ENCODE results near the gene ZFPL1. TPM values are rescaled to one million over a fixed set of nuclear protein-coding genes. Genes with fewer than 3 reads are reported as not detected.

Gene ZFPL1
- 10 to 100 TPM; 49.8 to 60.2 (median 50.8) TPM for total RNA-seq
- total RNA-seq (2013): 25.9 TPM

DNA sequence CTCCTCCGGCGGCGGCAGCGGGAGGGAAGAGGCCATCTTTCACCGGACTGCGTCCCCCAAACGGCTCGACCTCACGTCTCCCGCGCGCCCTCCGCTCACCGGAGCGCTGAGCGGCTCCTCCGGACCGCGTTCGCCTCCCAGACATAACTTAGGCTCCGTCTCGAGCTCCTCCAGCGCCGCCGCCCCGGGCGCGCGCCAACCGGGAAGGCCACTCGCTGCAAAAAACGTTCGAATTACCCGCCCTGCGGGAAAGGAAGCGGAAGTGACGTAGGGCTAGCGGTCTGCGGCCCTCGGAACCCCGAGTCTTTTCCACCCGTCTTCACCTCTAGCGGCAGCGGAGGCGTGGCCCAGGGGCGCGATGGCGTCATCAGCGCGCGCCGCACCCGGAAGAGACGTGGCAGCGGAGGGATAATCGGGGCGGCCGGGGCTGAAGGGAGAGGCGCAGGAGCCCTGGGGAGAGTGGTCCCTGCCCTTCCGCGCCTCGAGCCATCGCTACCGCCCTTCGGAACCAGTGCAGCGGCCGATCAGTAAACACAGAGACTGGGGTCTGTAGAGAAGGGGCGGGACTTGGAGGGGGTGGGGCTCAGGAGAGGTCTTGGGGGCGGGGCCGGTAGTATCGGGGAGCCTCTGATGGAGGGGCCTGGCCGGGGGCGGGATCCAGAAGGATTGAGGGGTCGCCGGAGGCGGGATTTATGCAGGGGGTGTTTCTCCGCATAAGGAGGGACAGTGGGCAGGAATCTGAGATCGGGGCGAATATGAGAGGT is at the start of gene ZFPL1, which contains the start of gene CDCA5:
ZFPL1 (plus strand) TSS at position 389 of the 764 bp plus-strand sequence. CDS start 477 bp downstream, outside the sequence.
CDCA5 (minus strand) TSS at position 207 of the 764 bp plus-strand sequence; CDS start at position 145, 62 bp downstream.
- WGBS (ENCODE audit: insufficient coverage): under 1% methylated on average over 79 of the region's 79 CpGs
- H3K27me3 Mint-ChIP-seq (ENCODE audit: low read depth in 2 of 2): no peaks in the 10 kb centered on the region
- peaks cover 27 to 31% of the 10 kb centered on the region in 2 donors for H3K4me1 Mint-ChIP-seq
- Histone ChIP-seq H3K9me3 (ENCODE audit: control insufficient read depth, insufficient read depth, low read length) (no peaks in the 10 kb centered on the region), H3K4me1 (ENCODE audit: control insufficient read depth, insufficient read depth, low read length) (peaks cover 16% of the 10 kb centered on the region), H3K4me3 (ENCODE audit: low read length) (peak within 1 kb of the TSS; percentile 81), H3K36me3 (ENCODE audit: control insufficient read depth, insufficient read depth, low read length) (peaks cover 29% of the 10 kb centered on the region), H3K27ac (ENCODE audit: low read length) (peak within 1 kb of the TSS; percentile 96), H3K27me3 (ENCODE audit: control insufficient read depth, insufficient read depth, low read length) (no peaks in the 10 kb centered on the region)
- ATAC-seq (peak; percentile 90 to 93 (median 92)), DNase-seq (peak; percentile 98 to 99)
- peak within 1 kb of the TSS; percentile 98 to 100 for H3K27ac Mint-ChIP-seq
- peaks cover 6% of the 10 kb centered on the region for H3K36me3 Mint-ChIP-seq
- no peaks in the 10 kb centered on the region for H3K9me3 Mint-ChIP-seq
- peak within 1 kb of the TSS; percentile 94 for H3K4me3 Mint-ChIP-seq
- intact Hi-C loops (cut with micrococcal nuclease): loop anchor here (1.0 to 10.0 kb wide), 4 partner anchors 12 to 1261 kb away; partner anchors contain the start of genes B4GAT1, BRMS1, FAU and MRPL49
- TF ChIP-seq, protein P1, sequence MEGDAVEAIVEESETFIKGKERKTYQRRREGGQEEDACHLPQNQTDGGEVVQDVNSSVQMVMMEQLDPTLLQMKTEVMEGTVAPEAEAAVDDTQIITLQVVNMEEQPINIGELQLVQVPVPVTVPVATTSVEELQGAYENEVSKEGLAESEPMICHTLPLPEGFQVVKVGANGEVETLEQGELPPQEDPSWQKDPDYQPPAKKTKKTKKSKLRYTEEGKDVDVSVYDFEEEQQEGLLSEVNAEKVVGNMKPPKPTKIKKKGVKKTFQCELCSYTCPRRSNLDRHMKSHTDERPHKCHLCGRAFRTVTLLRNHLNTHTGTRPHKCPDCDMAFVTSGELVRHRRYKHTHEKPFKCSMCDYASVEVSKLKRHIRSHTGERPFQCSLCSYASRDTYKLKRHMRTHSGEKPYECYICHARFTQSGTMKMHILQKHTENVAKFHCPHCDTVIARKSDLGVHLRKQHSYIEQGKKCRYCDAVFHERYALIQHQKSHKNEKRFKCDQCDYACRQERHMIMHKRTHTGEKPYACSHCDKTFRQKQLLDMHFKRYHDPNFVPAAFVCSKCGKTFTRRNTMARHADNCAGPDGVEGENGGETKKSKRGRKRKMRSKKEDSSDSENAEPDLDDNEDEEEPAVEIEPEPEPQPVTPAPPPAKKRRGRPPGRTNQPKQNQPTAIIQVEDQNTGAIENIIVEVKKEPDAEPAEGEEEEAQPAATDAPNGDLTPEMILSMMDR (IDR thresholded peaks at IDR 0.05): no peak

DNA sequence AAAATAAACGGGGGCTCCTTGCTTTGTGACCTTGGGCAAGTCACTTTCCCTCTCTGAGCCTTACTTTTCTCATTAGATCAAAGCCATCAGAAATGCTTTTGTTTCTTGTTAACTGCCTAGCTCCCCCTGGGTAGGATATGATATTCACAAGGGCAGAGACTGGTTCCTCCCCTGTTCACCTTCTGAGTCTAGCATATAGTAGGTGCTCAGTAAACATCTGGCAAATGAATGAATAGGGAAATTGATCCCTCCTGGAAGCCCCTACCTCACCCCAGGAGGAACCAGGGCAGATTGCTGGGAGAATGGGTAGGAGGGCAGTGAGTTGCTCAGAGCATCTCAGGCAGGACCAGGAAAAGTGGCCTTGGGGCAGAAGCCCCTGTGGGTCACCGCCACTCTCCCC is 49.6 kb upstream of the ZFPL1 start:
- 100% methylated on average over 2 of the region's 2 CpGs for WGBS (ENCODE audit: insufficient coverage)
- Mint-ChIP-seq H3K27ac (no peak overlapping the region), H3K4me1 (no peaks in the 10 kb centered on the region), H3K27me3 (ENCODE audit: low read depth in 2 of 2) (no peaks in the 10 kb centered on the region), H3K36me3 (no peaks in the 10 kb centered on the region), H3K4me3 (no peak overlapping the region), H3K9me3 (no peaks in the 10 kb centered on the region)
- no peak for ATAC-seq
- Histone ChIP-seq H3K27ac (ENCODE audit: low read length) (no peak overlapping the region), H3K27me3 (ENCODE audit: control insufficient read depth, insufficient read depth, low read length) (no peaks in the 10 kb centered on the region), H3K36me3 (ENCODE audit: control insufficient read depth, insufficient read depth, low read length) (peaks cover 29% of the 10 kb centered on the region), H3K9me3 (ENCODE audit: control insufficient read depth, insufficient read depth, low read length) (no peaks in the 10 kb centered on the region), H3K4me3 (ENCODE audit: low read length) (no peak overlapping the region), H3K4me1 (ENCODE audit: control insufficient read depth, insufficient read depth, low read length) (no peaks in the 10 kb centered on the region)
- TF ChIP-seq, protein P1 (IDR thresholded peaks at IDR 0.05): no peak
- intact Hi-C loops (cut with micrococcal nuclease): no loop called here
- DNase-seq: no peak

DNA sequence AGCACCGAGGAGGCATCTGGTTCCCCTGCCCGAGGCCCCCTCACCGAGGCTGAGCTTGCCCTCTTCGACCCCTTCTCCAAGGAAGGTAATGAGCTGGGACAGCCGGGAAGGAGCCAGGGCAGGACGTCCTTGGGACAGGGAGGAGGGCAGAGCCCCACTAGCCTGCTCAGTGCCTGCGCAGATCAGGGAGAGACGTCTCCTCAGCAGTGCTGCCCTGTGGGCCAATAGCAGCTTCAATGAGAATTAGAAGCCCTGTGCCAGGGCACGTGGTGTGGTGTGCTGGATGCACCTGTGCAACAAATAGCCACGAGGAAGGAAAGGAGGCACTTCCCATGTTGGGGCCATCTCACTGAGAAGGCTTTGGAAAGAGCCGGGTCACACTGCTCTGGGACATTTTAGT is 48.4 kb upstream of the ZFPL1 start:
- no peak overlapping the region for H3K27ac ChIP-seq (ENCODE audit: low read length)
- no peaks in the 10 kb centered on the region for H3K27me3 ChIP-seq (ENCODE audit: control insufficient read depth, insufficient read depth, low read length)
- no peaks in the 10 kb centered on the region for H3K36me3 Mint-ChIP-seq
- intact Hi-C loops (cut with micrococcal nuclease): no loop called here
- no peaks in the 10 kb centered on the region for H3K9me3 Mint-ChIP-seq
- H3K9me3 ChIP-seq (ENCODE audit: control insufficient read depth, insufficient read depth, low read length): no peaks in the 10 kb centered on the region
- no peaks in the 10 kb centered on the region for H3K27me3 Mint-ChIP-seq (ENCODE audit: low read depth in 2 of 2)
- H3K4me3 Mint-ChIP-seq: no peak overlapping the region
- peaks cover 2 to 3% of the 10 kb centered on the region in 2 donors for H3K4me1 Mint-ChIP-seq
- ATAC-seq (no peak), DNase-seq (no peak)
- H3K4me1 ChIP-seq (ENCODE audit: control insufficient read depth, insufficient read depth, low read length): peaks cover 5% of the 10 kb centered on the region
- TF ChIP-seq, protein P1 (IDR thresholded peaks at IDR 0.05): no peak
- H3K27ac Mint-ChIP-seq: no peak overlapping the region
- 91% methylated on average over 11 of the region's 11 CpGs for WGBS (ENCODE audit: insufficient coverage)
- H3K36me3 ChIP-seq (ENCODE audit: control insufficient read depth, insufficient read depth, low read length): peaks cover 29% of the 10 kb centered on the region
- no peak overlapping the region for H3K4me3 ChIP-seq (ENCODE audit: low read length)
